ENCODE measurements around the gene TMEM213.

DNA sequence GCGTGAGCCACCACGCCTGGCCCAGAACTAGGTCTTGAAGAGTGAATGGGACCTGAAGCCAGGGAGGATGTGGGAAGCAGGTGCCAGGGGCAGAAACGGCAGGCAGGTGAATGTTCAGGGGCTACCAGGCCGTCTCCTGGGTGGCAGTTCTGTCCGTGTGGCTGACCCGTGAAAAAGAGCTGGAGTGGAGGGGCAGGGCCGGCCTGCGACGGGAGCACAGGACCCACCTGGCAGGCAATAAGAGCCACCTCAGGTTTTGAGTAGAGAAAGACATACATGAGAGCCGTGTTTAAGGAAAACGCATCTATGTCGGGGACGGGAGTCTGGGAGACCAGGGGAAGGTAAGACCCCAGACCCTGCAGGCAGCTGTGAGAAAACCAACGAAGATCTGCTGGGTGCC lies 70.9 kb downstream of the TMEM213 start:
- no peak for TF ChIP-seq EZH2 (IDR thresholded peaks at IDR 0.05; ENCODE audit: insufficient read depth, poor library complexity, severe bottlenecking)
- TF ChIP-seq EZH2phosphoT487 (IDR thresholded peaks at IDR 0.05; ENCODE audit: insufficient read depth, low read depth): no peak
